ENCODE measurements around the gene LYVE1. TPM values are rescaled to one million over a fixed set of nuclear protein-coding genes. Genes with fewer than 3 reads are reported as not detected.

The LYVE1 gene
- total RNA-seq, 4 donors from 2014 or later = 3.9 to 17.0 (median 11.1) TPM

DNA sequence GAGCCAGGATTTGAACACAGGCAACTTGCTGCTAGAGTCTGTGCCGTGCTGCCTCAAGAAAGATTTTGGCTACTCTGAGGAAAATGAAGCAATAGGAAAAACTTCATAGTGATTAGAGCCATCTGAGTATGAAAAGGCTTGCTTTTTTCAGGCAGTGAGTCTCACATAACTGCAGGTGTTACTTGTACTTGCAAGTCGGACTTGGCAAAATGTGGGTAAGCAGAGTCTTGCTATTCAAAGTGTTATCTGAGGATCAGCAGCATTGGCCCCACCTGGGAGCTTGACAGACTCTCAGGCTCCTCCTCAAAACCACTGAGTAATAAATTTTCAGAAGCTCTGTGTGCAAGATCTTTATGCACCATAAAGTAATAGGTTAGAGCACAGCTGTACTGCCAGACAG is 45.5 kb downstream of the LYVE1 start:
- H3K27me3 ChIP-seq = no peaks in the 10 kb centered on the region
- H3K9me3 ChIP-seq = no peaks in the 10 kb centered on the region
- peaks cover 28% of the 10 kb centered on the region for H3K4me1 ChIP-seq
- no peak overlapping the region for H3K4me3 ChIP-seq
- H3K27ac ChIP-seq = peak overlapping the region; percentile 72
- peaks cover 55% of the 10 kb centered on the region for H3K36me3 ChIP-seq
- 31% methylated on average over 2 of the region's 2 CpGs for WGBS
- no peak for DNase-seq (ENCODE audit: low spot score in 2 of 2)
- TF ChIP-seq POLR2A (IDR thresholded peaks at IDR 0.05) = no peak
- TF ChIP-seq POLR2AphosphoS5 (IDR thresholded peaks at IDR 0.05) = peak in 1 of 3 donors; percentile 31

GRCh38 chr11:10522276-10522675 is 46.2 kb downstream of the LYVE1 start:
- Histone ChIP-seq H3K4me1 (peaks cover 28% of the 10 kb centered on the region), H3K36me3 (peaks cover 55% of the 10 kb centered on the region), H3K4me3 (no peak overlapping the region), H3K27me3 (no peaks in the 10 kb centered on the region), H3K9me3 (no peaks in the 10 kb centered on the region), H3K27ac (peak overlapping the region; percentile 72)
- TF ChIP-seq EP300 (IDR thresholded peaks at IDR 0.05) (no peak), CTCF (IDR thresholded peaks at IDR 0.05) (no peak), POLR2AphosphoS5 (IDR thresholded peaks at IDR 0.05) (no peak), POLR2A (IDR thresholded peaks at IDR 0.05) (no peak)
- no peak for DNase-seq (ENCODE audit: low spot score in 2 of 2)
- 59% methylated on average over 1 of the region's 1 CpG for WGBS

DNA sequence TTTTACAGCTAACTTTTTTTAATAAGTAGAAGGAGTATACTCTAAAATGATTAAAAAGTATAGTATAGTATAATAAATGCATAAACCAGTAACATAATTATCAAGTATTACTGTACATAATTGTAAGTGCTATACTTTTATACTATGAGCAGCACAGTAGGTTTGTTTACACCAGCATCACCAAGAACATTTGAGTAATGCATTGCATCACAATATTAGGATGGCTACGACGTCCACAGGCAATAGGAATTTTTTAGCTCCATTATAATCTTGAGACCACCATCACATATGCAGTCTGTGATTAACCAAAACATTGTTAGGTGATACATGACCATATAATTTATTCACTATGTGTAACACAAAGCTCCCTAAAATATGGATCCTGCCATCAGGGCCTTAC is 47.9 kb downstream of the LYVE1 start:
- Histone ChIP-seq H3K27ac (no peak overlapping the region), H3K4me1 (peaks cover 28% of the 10 kb centered on the region), H3K27me3 (no peaks in the 10 kb centered on the region), H3K36me3 (peaks cover 53% of the 10 kb centered on the region), H3K9me3 (no peaks in the 10 kb centered on the region), H3K4me3 (no peak overlapping the region)
- 88% methylated on average over 2 of the region's 2 CpGs for WGBS
- no peak for TF ChIP-seq EP300 (IDR thresholded peaks at IDR 0.05)
- no peak for TF ChIP-seq POLR2AphosphoS5 (IDR thresholded peaks at IDR 0.05)
- TF ChIP-seq POLR2A (IDR thresholded peaks at IDR 0.05) = no peak
- TF ChIP-seq CTCF (IDR thresholded peaks at IDR 0.05) = no peak
- no peak for DNase-seq (ENCODE audit: low spot score in 2 of 2)

GRCh38 chr11:10519630-10520029 is 48.8 kb downstream of the LYVE1 start:
- 96% methylated on average over 2 of the region's 2 CpGs for WGBS
- Histone ChIP-seq H3K4me3 (no peak overlapping the region), H3K9me3 (no peaks in the 10 kb centered on the region), H3K27ac (no peak overlapping the region), H3K36me3 (peaks cover 46% of the 10 kb centered on the region), H3K27me3 (no peaks in the 10 kb centered on the region), H3K4me1 (peaks cover 26% of the 10 kb centered on the region)
- no peak for DNase-seq (ENCODE audit: low spot score in 2 of 2)
- no peak for TF ChIP-seq CTCF (IDR thresholded peaks at IDR 0.05)
- no peak for TF ChIP-seq EP300 (IDR thresholded peaks at IDR 0.05)
- TF ChIP-seq POLR2A (IDR thresholded peaks at IDR 0.05) = no peak
- TF ChIP-seq POLR2AphosphoS5 (IDR thresholded peaks at IDR 0.05) = no peak

DNA sequence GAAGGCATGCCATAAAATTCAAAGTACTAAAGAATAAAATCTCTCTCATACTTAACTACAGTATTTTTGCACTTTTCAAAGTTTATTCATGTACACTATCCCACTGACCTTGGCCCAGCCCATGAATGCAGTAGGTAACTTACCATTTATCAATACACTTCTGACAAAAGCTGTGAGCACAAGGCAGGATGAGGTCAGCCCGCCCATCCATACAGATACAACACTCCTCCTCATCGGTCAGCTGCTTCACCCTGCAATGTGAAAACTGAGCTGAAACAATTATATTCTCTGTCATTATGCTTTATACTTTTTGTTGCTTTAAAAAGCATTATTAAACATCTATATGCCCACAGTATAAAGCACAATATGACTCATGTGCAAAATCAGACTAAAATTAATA is 49.6 kb downstream of the LYVE1 start:
- Histone ChIP-seq H3K4me3 (no peak overlapping the region), H3K27ac (peak overlapping the region; percentile 8), H3K9me3 (no peaks in the 10 kb centered on the region), H3K4me1 (peaks cover 30% of the 10 kb centered on the region), H3K27me3 (no peaks in the 10 kb centered on the region), H3K36me3 (peaks cover 43% of the 10 kb centered on the region)
- DNase-seq (ENCODE audit: low spot score in 2 of 2) = no peak
- WGBS = 89% methylated on average over 2 of the region's 2 CpGs
- TF ChIP-seq POLR2AphosphoS5 (IDR thresholded peaks at IDR 0.05) = no peak
- no peak for TF ChIP-seq CTCF (IDR thresholded peaks at IDR 0.05)
- TF ChIP-seq EP300 (IDR thresholded peaks at IDR 0.05) = no peak
- no peak for TF ChIP-seq POLR2A (IDR thresholded peaks at IDR 0.05)

GRCh38 chr11:10518123-10518522 is 50.3 kb downstream of the LYVE1 start:
- no peak for DNase-seq (ENCODE audit: low spot score in 2 of 2)
- Histone ChIP-seq H3K27ac (peak overlapping the region; percentile 8), H3K4me3 (no peak overlapping the region), H3K4me1 (peaks cover 30% of the 10 kb centered on the region), H3K27me3 (no peaks in the 10 kb centered on the region), H3K9me3 (no peaks in the 10 kb centered on the region), H3K36me3 (peaks cover 41% of the 10 kb centered on the region)
- TF ChIP-seq EP300 (IDR thresholded peaks at IDR 0.05) (no peak), POLR2A (IDR thresholded peaks at IDR 0.05) (no peak), CTCF (IDR thresholded peaks at IDR 0.05) (no peak), POLR2AphosphoS5 (IDR thresholded peaks at IDR 0.05) (no peak)
